HL-60 (cell line): ENCODE results near the gene CENPQ.

Experiments
- CTCF ChIP-seq: IDR thresholded peaks from one replicate; pipeline ENCODE4 v1.5.1; 2011; ENCODE audit warnings: low read length, control low read depth, inconsistent platforms; ENCODE audit not compliant: insufficient read depth
- POLR2AphosphoS5 ChIP-seq: IDR thresholded peaks from 2 replicates; pipeline ENCODE4 v1.6.1; 2012; ENCODE audit warnings: low read depth
- SPI1 ChIP-seq: IDR thresholded peaks from 2 replicates; pipeline ENCODE4 v1.6.1; 2012; ENCODE audit warnings: low read depth, mild to moderate bottlenecking, borderline replicate concordance

GRCh38 chr6:49463612-49463967 is 420 bp downstream of the CENPQ start:
- no peak for TF ChIP-seq POLR2AphosphoS5
- no peak for TF ChIP-seq CTCF
- no peak for TF ChIP-seq SPI1
